MM.1S (cell line): Measurements from ENCODE around the gene ZNF564.

ENCODE experiments used
- CTCF ChIP-seq: fragments of 300-600 bp; sonication (generic); IDR thresholded peaks from 2 replicates; pipeline ENCODE4 v1.5.1; 2016; ENCODE audit warnings: antibody characterized with exemption, low read length, mixed read lengths
- EZH2phosphoT487 ChIP-seq: fragments of 300-600 bp; sonication (generic); IDR thresholded peaks from 2 replicates; pipeline ENCODE4 v1.6.1; 2018; ENCODE audit warnings: antibody characterized with exemption, low read length

- TF ChIP-seq CTCF = no peak
- no peak for TF ChIP-seq EZH2phosphoT487
Measured at GRCh38 chr19:12581100-12581499, 29.8 kb upstream of the ZNF564 start.
